Measurements from ENCODE around the gene SLC25A41. TPM values are rescaled to one million over a fixed set of nuclear protein-coding genes. Genes with fewer than 3 reads are reported as not detected.

SLC25A41 gene
- total and polyA plus RNA-seq, 2 of the 13 experiments (the other 11 are each of a cell fraction or from before 2014, with no cell fraction given), result 0.33 to 0.95 TPM

DNA sequence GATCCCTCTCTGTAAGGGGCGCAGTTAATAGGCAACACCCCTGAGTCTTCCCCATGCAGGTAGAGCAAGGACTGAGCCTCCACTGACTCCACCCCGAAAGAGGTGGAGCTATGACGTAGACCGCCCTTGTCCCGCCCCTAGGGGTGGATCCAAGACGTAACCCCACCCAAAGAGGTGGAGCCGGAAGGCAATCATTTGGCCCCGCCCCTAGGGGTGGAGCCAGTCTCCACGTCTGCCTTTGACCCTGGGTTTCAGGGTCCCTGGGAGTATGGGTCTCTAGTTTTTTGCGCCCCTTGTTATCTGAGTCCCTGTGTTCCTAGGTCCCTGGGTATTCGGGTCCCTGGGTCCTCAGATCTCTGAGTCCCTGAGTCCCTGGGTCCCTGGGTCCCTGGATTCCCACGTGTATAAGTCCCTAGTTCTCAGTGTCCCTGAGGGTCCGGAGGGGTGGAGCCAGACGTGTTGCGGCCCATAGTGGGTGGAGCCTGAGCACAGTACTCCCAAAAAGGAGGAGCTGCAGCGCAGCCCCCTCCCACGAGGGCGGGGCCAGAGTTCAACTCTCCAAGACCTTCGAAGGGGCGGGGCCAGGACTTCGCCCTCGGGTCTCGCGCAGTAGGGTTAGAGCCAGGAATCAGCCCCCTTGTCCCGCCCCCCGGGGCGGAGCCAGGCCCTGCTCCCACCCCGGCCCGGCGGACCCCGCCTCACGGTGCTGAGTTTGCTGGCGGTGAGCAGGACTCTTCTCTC is 42.8 kb upstream of the SLC25A41 start (continued):
- TF ChIP-seq YEATS2 (CRISPR knock-in tag; IDR thresholded peaks at IDR 0.05; ENCODE audit: borderline replicate concordance) (peak; percentile 31; the same call in 1 of the 2 replicates), HOXA9 (CRISPR knock-in tag; IDR thresholded peaks at IDR 0.05; ENCODE audit: borderline replicate concordance) (no peak), ATAD3A (CRISPR knock-in tag; IDR thresholded peaks at IDR 0.05) (no peak), ZNF564 (CRISPR knock-in tag; IDR thresholded peaks at IDR 0.05) (no peak), YEATS4 (CRISPR knock-in tag; IDR thresholded peaks at IDR 0.05; ENCODE audit: borderline replicate concordance) (no peak), ARNT (IDR thresholded peaks at IDR 0.05) (no peak), NFIB (CRISPR knock-in tag; IDR thresholded peaks at IDR 0.05; ENCODE audit: borderline replicate concordance) (no peak), ZNF3 (CRISPR knock-in tag; IDR thresholded peaks at IDR 0.05) (no peak), ARID4A (CRISPR knock-in tag; IDR thresholded peaks at IDR 0.05; ENCODE audit: borderline replicate concordance) (peak; percentile 26; the same call in 1 of the 2 replicates), HNF4G (IDR thresholded peaks at IDR 0.05; ENCODE audit: borderline replicate concordance, low read depth, low read length) (no peak), HNF4G (CRISPR knock-in tag; IDR thresholded peaks at IDR 0.05; ENCODE audit: borderline replicate concordance, low read depth) (no peak), GABPB1 (CRISPR knock-in tag; IDR thresholded peaks at IDR 0.05) (peak; percentile 40; the same call in 1 of the 2 replicates), ZNF260 (CRISPR knock-in tag; IDR thresholded peaks at IDR 0.05; ENCODE audit: borderline replicate concordance, low read depth) (no peak), CBX2 (IDR thresholded peaks at IDR 0.05; ENCODE audit: low read depth, low read length) (no peak), CBX2 (CRISPR knock-in tag; IDR thresholded peaks at IDR 0.05; ENCODE audit: low read depth) (no peak), SALL1 (CRISPR knock-in tag; IDR thresholded peaks at IDR 0.05) (peak; percentile 39; the same call in 1 of the 2 replicates), ZNF543 (CRISPR knock-in tag; IDR thresholded peaks at IDR 0.05) (no peak), SYNCRIP (IDR thresholded peaks at IDR 0.05; ENCODE audit: insufficient read depth, low read depth, low read length) (no peak), RNF2 (conservative IDR thresholded peaks at IDR 0.05; ENCODE audit: low read depth) (no peak), PHF5A (CRISPR knock-in tag; IDR thresholded peaks at IDR 0.05; ENCODE audit: low read depth, unreplicated experiment) (no peak), JUNB (CRISPR knock-in tag; IDR thresholded peaks at IDR 0.05; ENCODE audit: borderline replicate concordance) (no peak), NR2F6 (IDR thresholded peaks at IDR 0.05) (no peak), NR2F6 (CRISPR knock-in tag; IDR thresholded peaks at IDR 0.05) (no peak), KDM6A (CRISPR knock-in tag; IDR thresholded peaks at IDR 0.05; ENCODE audit: low read depth) (no peak), RARG (CRISPR knock-in tag; IDR thresholded peaks at IDR 0.05; ENCODE audit: low read depth) (no peak), KAT8 (CRISPR knock-in tag; IDR thresholded peaks at IDR 0.05) (peak; percentile 43), KAT2B (IDR thresholded peaks at IDR 0.05; ENCODE audit: borderline replicate concordance, low read depth, low read length) (no peak), ZNF431 (CRISPR knock-in tag; IDR thresholded peaks at IDR 0.05; ENCODE audit: borderline replicate concordance, low read depth) (no peak), ZBTB14 (CRISPR knock-in tag; IDR thresholded peaks at IDR 0.05) (no peak)

All from HepG2 (cell line).